ENCODE measurements around the gene RIMOC1. TPM values are rescaled to one million over a fixed set of nuclear protein-coding genes. Genes with fewer than 3 reads are reported as not detected.

The RIMOC1 gene, protein sequence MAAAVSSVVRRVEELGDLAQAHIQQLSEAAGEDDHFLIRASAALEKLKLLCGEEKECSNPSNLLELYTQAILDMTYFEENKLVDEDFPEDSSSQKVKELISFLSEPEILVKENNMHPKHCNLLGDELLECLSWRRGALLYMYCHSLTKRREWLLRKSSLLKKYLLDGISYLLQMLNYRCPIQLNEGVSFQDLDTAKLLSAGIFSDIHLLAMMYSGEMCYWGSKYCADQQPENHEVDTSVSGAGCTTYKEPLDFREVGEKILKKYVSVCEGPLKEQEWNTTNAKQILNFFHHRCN
- 8.9 and 12.9 TPM in 2 replicates for total RNA-seq

DNA sequence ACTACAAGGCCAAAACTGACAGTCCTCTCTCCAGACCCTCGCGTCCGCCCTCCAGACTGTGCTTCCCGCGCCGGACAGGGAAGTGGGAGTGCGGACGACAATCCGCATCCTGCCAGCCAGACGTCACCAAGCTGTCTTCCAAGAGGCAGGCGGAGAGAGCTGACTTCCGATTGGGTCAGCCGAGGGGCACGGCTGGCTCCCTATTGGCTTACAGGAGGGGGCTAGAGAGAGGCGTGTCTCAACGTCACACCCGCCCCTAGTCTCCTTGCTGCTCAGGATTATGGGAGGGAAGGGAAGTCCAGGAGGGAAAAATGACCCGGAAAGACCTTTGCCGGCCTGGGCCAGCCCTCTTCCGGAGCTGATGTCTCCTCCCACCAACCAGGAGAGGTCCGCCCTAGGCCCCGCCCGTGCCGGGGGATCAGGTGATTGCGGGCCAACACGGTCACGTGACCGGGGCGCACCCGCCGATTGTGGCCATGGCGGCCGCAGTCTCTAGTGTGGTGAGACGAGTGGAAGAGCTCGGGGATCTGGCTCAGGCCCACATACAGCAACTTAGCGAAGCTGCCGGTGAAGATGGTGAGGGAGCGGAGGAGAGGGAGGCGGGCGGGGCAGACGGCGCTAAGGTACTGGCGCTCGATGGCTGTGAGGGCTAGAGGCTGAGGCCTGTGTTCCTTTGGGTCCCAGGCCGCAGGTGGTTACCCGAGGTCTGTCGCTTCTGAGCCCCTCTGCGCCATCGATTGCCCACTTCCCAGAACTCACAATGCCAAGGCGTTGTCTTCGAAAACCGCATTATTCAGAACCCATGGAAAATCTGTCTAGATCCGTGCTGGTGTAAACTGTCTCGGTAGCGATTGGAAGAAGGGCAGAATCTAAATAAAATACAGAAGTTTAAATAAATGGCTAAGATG lies at the start of gene RIMOC1:
Gene RIMOC1 (plus strand): TSS at position 453 of the 908 bp plus-strand sequence. CDS start 24 bp downstream, at position 477.

DNA sequence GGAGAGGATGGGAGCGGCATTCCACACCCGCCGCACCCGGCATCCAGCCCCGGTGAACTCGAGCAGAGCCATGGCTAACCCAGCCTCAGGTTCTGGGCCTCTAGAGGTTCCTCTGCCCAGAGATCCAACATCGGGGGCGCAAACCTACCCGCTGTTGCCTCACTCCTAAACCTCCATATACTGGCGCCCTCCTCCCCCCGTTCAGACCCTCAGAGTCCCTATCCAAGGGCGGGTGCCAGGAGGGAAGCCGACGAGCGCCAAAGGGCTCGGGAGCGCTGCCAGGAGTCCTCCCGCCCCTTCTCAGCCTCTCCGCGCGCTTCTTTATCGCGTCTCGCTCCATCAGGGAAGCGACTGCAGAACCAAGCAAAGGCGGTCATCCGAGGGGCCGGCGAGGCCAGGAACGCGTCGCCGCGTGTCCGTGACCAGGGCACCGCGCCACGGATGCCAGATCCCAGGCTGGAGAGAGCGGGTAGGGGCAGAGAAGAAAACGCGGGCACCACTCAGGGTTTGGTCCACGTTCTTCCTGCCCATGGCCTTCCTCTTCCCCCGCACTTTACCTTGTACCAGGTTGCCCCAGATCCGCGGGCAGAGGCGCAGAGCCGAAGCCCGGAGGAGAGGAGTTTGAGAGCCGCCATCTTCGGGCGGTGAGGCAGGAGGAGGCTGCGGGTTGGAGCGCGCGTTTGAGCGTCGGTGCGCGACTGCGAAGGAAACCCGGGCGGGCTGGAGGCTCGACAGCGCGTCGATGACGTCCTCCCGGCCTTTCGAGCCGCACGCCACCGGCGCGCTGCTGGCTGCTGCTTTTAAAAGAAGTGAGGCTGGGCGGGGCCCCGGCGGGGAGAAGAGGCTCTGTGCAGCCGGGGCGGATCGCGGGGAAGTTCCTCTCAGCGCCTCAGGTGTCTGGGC lies 34.2 kb upstream of the RIMOC1 start, which contains the start of gene OXCT1:
Gene OXCT1 (minus strand): TSS at position 702 of the 903 bp plus-strand sequence. CDS start 67 bp downstream, at position 635.

DNA sequence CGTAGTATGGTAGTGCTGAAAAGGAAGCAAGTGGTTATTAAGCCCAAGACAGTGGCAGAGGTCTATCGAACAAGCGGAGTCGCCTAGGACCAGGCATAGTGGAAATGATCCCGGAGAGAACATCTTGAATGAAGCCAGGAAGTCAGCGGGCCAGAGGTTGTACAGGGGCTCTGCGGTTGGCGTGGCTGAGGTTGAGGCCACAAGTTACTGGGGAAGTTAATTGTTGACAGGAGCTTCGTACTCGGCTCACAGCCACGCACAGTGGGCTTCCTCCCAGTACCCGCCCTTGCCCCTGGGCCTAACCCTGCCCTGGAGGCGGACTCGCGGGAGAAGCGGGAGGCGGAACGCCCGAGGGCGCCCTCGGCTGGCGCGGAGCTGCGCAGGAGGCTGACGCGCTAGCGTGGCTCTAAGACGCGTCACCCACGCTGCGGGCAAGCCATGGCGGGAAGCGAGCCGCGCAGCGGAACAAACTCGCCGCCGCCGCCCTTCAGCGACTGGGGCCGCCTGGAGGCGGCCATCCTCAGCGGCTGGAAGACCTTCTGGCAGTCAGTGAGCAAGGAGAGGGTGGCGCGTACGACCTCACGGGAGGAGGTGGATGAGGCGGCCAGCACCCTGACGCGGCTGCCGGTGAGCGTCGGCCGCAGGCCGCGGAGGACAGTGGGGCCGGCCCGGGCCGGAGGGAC lies 20.9 kb downstream of the RIMOC1 start, which contains the start of gene FBXO4:
Gene FBXO4 (plus strand): TSS at position 410 of the 683 bp plus-strand sequence. CDS start 29 bp downstream, at position 439.

Other genes starting within 250 kb of the RIMOC1 start
- 24.8 and 34.2 TPM in 2 replicates for gene OXCT1, start 33.9 kb upstream of the RIMOC1 start, total RNA-seq
- 12.3 and 12.7 TPM in 2 replicates for gene FBXO4, start 20.9 kb downstream of the RIMOC1 start, total RNA-seq